GM21515 (cell line): ENCODE data around the gene CLCN7.
"Not testable (repeated sequence)": the region's sequence is repeated elsewhere in the genome, so short reads cannot be mapped to it uniquely, and the experiment has no call there.

ENCODE experiments used
- ATAC-seq: cut with Tn5 transposase; IDR thresholded peaks from one replicate; pipeline ENCODE4 v1.9.1; 2021; ENCODE audit not compliant: unreplicated experiment

The CLCN7 gene

DNA sequence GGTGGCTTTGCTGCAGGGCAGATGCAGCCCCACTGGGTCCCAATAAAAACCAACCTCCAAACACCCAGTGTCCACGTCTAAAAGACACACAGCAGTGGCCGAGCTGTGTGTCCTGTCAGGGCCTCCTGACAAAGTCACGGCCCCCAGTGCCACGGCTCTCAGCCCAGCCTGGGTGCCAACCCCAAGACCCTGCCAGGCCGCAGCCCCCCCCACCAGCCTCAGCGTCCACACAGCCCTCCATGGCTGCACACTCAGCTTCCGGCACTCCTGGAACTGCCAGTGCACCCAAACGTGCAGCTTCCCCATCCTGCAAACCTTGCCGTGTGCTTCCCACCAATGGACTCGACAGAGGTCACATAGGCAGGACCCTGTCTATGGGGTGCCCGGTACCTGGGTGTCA, 26.9 kb downstream of the CLCN7 start:
- ATAC-seq, result no peak

DNA sequence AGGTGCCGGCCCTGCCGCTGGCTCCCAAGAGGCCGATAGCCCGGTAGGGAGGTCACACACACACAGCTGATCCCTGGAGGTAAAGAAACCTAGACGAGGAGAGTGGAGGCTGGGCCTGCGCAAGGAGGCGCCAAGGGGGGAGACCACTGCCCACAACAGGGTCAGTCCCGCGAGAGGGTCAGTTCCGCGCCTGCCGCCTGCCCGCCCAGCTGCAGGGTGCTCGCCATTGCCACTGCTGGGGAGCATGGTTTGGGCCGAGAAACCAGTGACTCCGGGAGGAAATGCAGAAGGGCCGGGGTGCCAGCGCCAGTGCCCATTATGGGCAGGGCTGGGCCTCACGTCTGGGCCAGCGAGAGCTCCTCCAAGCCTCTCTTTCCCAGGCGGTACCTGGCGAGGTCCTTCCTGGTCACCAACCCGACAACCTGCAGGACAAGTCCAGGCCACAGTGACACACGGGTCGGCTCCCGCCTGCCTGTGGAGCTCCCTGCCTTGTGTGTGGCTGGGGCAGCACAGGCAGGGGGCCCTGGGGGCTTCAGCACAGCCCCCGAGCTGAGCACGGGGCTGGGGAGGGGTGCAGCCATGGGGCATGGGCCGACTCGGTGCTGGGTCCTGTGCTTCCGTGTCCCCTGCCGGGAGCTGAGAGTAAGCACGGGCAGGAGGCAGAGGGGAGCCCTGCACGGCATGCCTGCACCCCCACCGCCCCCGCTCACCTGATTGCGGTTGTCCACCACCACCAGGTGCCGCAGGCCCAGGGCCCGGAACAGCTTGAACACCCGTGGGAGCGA, 28.3 kb downstream of the CLCN7 start:
- no peak for ATAC-seq

DNA sequence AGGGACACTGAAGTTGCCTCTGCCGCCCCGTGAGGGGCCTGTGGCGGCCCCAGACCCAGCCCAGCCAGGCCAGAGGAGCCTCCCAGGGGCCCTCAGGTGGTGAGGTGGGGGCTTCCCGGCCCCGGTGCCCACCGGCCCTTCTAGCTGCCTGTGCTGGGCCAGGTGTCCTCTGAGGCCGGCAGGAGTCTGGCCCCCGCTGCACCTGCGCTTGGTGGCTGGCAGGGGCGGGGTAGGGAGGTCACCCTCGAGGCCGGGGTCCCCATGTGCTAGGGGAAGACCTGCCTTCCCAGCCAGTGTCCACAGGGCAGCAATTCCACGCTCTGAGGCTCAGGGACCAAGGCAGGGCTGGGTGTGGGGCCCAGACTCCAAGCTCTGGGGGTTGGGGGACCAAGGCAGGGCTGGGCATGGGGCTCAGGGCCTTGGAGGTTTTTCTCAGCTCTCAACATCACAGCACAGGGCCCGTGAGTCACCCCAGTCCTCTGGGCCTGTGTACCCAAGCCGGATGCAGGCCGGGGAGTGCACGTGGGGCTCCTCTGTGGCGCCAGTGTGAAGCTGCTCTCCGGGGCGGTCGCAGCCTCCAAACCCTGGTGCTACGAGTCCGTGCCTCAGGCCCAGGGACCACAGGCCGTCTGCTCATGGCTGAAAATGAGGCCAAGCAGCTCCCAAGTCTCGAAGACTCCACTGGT, 29.2 kb downstream of the CLCN7 start:
- no peak for ATAC-seq

DNA sequence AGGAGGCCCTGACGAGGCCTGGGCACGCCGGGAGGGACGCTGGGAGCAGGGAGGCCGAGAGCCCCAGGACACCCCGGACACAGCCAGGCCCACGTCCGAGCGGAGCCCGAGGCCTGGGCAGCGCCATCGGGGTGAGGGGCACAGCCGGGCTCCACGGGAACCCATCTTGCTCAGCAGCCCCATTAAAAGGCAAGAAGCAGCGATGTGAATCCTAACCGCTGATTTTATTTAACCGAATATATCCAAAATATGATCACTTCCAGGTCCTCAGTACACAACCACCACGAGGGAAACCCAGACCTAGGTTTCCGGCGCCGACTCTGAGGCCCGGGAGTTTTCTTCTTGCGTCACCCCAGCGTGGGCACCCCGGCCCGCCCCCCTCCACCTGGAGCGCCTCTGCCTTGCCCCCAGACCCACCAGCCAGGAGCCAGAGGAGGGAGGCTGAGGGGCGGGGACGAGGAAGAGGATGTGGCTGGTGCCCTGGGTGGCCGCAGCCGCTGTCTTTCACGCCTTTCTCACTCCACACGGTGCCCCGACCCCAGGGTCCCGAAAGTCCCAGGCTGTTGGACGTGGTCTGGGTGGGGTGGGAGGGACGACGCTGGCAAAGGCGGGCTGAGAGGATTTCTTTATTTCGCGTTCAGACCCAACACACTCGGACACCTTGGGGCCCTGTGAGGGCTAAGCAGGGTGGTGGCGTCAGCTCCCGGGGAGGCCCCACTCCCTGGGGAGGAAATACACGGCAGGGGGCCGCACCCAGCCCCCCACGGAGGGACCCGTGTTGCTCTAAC, 29.9 kb downstream of the CLCN7 start:
- no peak for ATAC-seq

DNA sequence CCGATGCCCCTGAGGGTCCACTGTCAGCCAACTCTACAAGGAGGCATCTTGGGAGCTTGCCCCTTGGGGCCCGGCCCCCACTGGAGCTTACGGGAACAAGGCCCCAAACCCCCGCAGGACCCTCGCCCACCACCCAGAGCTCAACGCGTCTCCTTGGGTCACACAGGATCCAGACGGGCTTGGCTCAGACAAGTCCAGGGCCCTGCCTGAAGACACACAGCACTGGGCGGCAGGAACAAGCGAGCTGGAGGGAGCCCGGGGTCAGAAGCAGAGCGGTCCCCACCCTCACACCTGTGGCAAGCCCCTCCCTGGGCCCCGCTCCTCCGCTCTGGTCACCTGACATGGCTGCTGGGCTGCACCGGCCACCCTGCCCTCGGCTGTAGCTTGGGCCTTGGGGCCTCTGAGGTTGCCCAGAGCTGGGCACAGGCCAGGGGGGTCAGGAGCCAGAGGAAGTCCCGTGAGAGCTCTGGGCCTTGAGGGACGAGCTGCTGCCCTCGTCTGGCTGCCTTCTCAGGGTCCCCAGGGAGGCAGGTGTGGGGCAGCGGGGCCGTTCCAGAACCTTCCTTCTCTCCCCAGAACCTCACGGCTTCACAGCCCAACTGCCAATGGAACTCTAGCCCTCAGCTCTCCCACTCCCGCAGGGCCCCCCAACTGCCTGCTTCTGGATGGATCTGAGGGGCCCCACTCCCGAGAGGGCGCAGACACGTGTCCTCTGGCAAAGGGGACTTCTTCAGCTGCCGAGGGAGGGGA, 30.7 kb downstream of the CLCN7 start, which contains the start of gene CCDC154:
CCDC154 (minus strand) TSS at position 577 of the 750 bp plus-strand sequence; CDS start at position 343, 234 bp downstream.
- no peak for ATAC-seq

DNA sequence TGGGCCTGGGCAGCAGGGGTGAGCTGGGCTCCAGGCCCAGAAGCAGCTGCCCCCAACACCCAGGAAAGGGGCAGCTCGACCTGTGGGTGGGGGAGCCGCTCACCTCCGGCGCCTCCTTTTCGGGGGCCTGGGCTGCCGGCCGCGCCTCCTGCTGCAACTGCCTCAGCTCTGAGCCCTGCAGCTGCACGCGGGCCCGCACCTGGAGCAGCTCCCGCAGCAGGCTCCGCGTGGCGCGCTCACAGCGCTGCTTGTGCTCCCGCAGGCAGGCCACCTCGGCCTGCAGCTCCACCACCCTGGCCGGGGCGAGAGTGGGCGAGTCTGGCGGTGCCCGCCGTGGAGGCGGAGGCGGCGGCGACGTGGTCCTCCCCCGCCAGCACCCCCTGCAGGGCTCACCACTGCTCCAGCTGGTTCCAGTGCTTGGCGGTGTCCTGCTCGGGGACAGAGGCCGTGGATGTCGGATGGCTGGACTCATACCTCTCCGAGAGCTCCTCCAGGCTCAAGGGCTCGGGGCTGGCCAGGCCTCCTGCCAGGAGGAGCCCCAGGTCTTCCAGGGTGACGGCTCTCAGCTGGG, 31.3 kb downstream of the CLCN7 start:
- ATAC-seq, result no peak

DNA sequence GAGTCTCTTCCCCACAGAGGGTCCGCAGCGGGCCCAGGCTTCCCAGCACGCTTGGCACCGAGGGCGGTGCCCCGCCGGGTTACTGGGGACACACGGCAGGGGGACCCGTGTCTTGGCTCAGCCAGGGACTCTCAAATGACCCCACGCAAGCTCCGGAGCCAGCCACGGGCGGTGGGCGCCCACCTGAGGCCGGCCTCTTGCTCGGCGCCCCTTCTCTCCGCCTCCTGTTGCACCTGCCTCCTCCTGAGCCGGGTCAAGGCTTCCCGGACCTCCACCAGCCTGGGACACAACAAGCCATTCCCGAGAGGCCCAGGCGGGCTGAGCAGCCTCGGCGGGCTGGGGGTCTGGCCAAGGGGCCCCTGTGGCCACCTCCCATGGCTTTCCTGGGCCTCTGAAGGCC, 32.1 kb downstream of the CLCN7 start:
- no peak for ATAC-seq

DNA sequence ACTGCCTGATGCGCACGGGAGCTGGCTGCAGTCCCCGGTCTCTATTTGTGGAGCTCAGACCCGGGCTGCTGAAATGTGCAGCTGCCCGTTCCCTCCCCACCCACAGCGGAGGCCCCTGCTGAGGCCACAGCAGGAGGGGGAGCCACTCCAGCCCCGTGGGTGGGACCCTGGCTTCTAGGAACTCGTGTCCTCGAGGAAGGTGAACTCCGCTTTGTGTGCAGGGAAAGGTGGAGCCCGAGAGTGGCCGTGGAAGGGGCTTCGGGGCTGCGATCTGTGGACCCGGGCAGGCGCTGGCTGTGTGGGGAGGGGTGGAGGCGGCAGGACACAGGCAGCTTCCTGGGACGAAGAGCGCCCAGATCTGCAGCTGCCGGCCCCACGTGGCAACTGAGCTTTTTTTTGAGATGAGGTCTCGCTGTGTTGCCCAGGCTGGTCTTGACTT, 33.4 kb downstream of the CLCN7 start:
- no peak for ATAC-seq

DNA sequence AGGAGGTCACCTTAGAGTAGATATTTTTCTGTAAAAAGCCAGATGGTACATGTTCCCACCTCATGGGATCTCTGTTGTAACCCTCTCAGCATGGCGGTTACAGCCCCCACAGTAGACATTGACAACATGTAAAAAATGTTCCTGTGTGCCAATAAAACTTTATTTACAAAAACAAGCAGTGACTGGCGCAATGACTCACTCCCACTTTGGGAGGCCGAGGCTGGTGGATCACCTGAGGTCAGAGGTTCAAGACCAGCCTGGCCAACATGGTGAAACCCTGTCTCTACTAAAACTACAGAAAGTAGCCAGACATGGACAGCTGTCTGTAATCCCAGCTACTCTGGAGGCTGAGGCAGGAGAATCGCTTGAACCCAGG, 35.1 kb downstream of the CLCN7 start:
- ATAC-seq, result not testable (repeated sequence)

DNA sequence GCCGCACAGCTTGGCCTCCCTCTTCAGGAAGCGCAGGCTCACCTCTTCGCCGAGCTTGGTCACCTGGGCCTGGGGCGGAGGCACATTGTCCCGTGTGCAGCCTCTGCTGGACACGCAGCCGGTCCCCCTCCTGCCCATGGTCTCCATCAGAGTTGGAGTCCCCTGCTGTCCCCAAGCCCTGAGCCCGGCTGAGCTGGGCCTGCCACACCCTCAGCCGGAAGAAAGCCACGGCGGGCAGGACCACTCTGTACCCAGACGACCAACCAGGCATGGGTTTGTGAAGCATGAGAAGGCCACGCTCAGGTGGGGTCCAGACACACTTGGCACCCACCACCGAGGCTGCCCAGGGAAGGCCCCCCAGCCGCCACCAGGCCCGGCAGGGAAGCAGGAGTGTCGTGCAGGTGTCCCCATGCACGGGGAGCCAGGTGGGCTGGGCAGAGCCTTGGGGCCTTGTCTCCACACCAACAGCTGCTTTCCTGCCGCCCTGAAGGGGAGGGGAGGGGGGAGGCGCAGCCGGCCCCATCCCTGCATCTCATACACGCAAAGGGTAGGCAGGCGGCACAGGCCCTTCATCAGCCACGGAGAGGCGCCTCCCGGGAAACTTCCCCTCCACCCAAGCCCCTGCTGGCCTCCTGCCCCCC, 35.6 kb downstream of the CLCN7 start:
- no peak for ATAC-seq

DNA sequence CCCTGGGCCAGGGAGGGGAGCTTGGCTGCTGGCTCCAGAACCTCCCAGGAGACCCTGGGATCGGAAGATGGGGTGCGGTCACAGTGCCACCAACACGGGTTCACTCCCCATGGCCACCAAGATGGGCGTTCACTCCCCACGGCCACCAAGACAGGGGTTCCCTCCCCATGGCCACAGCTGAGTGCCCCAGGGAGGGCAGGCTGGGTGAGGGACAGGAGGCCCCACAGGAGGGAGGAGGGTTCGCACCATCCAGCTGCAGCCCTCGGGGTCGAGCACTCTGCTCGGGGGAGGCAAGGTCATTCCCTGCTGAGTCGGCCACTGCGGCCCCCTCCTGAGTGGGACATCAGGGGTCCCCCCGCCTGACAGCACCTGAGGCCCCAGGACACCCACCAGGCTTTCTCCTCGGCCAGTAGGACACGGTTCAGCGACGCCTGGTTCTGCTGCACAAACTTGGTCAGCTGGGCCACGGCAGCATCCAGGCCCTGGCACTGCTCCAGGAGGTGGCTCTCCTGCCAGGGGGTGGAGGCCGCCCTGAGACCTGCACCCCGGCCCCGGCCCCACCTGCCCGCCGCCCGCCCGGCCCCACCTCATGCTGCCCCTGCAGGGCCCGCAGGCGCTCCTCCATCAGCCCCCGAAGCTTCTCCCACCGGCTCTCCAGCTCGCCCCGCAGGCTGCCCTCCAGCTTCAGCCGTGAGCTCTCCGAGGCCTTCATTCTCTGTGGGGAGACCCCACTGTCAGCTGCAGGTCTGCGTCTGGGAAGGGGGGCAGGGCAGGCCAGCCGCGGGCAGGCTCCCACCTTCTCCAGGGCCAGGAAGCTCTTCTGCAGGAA, 36.4 kb downstream of the CLCN7 start:
- no peak for ATAC-seq

DNA sequence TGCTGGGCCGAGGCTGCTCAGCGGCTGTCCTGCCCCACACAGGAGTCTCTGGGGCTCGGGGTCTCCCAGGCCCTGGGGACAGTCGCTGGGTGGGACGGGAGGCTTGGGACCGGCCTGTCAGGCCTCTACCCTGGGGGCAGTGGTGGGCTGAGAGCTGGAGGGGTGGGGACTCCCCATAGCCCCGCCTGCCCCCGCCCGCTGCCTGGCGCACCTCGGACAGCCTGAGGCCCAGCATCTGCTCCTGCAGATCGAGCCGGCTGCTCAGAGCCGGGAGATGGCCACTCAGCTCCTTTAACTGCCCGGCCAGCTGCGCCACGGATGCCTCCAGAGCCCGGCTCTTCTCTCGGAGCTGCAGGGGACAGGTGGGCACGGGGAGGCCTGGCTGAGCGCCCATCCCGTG, 37.2 kb downstream of the CLCN7 start:
- no peak for ATAC-seq

DNA sequence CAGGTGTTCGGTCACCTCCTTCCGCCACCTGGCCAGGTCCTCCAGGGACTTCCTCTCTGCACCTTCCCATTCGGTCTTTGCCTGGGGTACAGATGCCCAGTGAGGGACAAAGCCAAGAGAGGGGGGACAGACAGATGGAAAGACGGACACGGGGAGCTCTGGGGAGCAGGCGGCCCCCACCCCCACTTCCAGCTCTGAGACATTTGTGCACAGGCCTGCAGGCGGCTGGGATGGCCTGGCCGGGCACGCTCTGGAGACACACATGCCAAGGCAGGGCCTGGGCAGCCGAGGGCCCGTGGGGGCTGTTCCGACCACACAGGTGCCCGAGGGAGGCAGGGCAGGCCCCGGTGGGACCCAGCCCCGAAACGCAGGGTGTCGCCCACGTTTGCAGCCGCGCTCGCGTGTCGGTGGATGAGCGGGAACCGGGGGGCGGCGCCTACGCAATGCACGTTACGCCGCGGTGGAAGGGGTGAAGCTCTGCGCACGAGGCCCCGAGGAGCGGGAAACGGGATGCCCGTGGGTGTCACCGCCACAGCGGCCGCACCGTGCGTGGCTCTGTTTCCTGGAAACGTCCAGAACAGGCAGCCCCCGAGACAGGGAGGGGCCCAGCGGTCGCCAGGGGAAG, 38.0 kb downstream of the CLCN7 start:
- no peak for ATAC-seq

DNA sequence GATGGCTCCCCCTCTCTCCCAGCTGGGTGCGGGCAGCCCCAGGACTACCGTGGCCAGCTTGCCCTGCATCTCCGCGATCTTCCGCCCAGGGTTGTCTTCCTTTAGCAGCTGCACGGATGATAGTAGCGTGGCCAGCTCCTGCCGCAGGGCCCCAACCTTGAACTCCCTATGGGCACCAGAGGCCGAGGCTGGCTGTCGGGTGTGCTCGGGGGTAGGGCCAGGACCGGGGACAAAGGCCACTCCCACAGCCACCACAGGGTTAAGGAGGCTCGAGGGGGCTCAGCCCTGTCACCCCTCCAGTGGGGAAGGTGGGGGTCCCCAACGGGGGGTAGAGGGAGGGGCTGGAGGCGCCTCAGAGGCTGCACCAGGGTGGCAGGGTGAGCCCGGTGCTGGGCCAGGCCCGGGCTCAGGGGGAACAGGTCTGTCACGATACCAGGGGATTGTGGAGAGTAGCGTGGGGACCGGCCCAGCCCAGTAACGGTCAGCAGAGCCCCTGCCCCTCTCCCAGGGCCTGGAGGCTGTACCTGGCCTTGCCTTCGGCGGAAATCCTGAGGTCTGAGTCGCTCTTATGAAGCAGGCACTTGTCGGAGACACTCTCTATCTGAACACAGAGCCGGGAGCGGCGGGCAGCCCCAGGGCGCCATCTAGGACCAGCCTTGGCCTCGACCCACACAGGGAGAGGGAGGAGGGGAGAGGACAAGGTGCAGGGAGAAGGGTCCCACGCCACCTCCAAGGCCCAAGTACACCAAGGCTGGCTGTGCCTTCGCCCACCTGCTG, 38.7 kb downstream of the CLCN7 start:
- no peak for ATAC-seq

DNA sequence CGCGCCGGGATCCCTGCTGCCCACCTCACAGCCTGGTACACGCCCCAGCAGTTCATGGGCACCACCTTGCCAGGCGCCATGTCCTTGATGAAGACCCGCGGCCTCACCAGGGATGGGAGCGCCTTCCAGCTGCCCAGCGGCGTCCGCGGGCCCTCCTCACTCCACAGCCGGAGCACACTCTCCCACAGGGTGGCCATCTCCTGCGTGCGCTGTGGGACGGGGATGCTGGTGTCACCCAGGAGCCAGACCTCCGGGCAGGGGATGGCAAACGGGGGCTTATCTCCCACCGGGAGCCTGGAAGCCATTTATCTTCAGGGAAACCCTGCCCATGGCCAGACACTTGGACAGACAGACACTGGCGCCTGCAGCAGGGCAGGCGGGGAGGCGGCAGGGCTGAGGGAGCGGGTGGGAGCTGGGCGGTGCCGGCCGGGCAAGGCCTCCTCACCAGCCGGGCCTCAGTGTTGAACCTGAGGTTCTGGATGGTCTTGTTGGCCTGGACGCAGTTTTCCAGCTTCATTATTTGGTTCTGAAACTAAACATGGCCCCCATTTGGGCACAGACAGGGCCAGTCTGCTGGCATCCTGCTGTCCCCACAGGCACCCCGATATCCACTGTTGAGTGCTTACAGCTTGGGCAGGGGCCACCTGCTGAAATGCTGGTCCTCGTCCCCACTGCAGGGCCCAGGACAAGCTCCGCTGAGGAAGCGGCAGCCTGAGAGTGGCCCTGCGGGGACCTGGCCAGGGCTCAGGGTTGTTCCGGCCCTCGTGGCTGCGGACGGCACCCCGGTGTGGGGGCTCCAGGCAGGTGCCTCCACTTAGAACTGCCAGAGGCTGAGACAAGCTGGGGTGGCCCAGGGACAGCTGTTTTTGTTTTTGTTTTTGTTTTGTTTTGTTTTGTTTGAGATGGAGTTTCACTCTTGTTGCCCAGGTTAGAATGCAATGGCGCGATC, 39.9 kb downstream of the CLCN7 start:
- ATAC-seq, result no peak

DNA sequence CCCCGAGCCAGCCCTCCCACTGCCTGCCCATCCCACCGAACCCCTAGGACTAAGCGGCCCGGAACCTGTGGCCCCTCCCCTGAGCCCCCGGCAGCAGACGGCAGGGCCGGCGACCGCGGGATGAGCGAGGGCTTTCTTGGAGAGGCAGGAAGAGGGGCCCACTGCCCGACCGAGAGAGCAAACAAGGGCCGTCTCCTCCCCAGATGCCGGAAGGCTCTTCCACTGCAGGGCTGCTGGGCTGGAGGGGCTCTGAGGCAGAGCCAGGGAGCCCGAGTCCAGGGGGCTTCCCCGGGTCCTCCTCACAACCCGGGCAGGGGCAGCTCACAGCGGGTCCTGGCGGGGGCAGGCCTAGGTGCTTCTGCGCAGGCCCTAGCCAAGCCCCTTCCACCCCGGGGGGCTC, 41.1 kb downstream of the CLCN7 start:
- no peak for ATAC-seq

DNA sequence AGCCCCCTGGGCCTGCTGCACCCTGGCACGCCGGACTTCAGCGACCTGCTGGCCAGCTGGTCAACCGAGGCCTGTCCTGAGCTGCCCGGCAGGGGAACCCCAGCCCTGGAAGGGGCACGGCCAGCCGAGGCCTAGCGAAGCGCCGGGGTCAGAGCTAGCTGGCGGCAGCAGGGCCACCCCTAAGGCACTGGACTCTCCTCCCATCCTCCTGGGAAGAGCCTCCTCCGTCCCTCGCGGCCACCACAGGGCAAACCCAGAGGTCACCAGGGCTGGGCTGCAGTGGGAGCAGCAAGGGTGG, 41.6 kb downstream of the CLCN7 start:
- no peak for ATAC-seq
